Measurements from ENCODE around the gene SLC41A3. TPM values are rescaled to one million over a fixed set of nuclear protein-coding genes. Genes with fewer than 3 reads are reported as not detected.
"Not testable (repeated sequence)": the region's sequence is repeated elsewhere in the genome, so short reads cannot be mapped to it uniquely, and the experiment has no call there.

The SLC41A3 gene
- total and polyA plus RNA-seq, 2 of the 8 experiments (the other 6 are each of a cell fraction or from before 2014, with no cell fraction given) = 30.2 to 56.4 TPM

GRCh38 chr3:125957020-125957419, 126.9 kb downstream of the SLC41A3 start:
- H3K23ac ChIP-seq (ENCODE audit: insufficient read length); H4K8ac ChIP-seq (ENCODE audit: extremely low read depth, insufficient read depth, low read length); H3K4me2 ChIP-seq (ENCODE audit: insufficient read depth in 1 of 2, low read depth in 2 of 2, low read length in 2 of 2); H2BK20ac ChIP-seq (ENCODE audit: low read length); H3K9me3 ChIP-seq (ENCODE audit: insufficient read depth in 2 of 2, low read depth in 1 of 2, low read length in 1 of 2); H4K5ac ChIP-seq (ENCODE audit: insufficient read length, low read depth, low read length); H3K4ac ChIP-seq (replicated peaks; ENCODE audit: insufficient read length, low read depth, low read length); H3K36me3 ChIP-seq (ENCODE audit: control insufficient read depth in 2 of 4, insufficient read depth in 4 of 4, low read length in 3 of 4); POLR2A ChIA-PET (ENCODE audit: partially characterized antibody); H3K9ac ChIP-seq (replicated peaks in 1 of 4; ENCODE audit: extremely low read depth in 1 of 4, low read depth in 3 of 4, low read length in 3 of 4); DNase-seq (ENCODE audit: low read depth in 1 of 2, low spot score in 2 of 2); H2BK5ac ChIP-seq (ENCODE audit: low read depth, low read length); H3K27me3 ChIP-seq (replicated peaks in 1 of 4; ENCODE audit: control insufficient read depth in 3 of 4, extremely low read depth in 1 of 4, insufficient read depth in 3 of 4, low read length in 3 of 4); H3K23me2 ChIP-seq (ENCODE audit: low read depth, low read length); H2AFZ ChIP-seq (ENCODE audit: low read length); H4K20me1 ChIP-seq (replicated peaks in 1 of 2; ENCODE audit: control insufficient read depth in 1 of 2, insufficient read depth in 2 of 2, low read length in 2 of 2); H2BK12ac ChIP-seq (ENCODE audit: low read depth, low read length); H3K27ac ChIP-seq (ENCODE audit: low read depth, low read length); H3K4me3 ChIP-seq (ENCODE audit: extremely low read depth in 1 of 4, insufficient read depth in 2 of 4, low read depth in 3 of 4, low read length in 4 of 4); H2BK15ac ChIP-seq (ENCODE audit: low read length); H3K14ac ChIP-seq (ENCODE audit: insufficient read length); H3K79me1 ChIP-seq (ENCODE audit: low read depth, low read length); H3K18ac ChIP-seq (ENCODE audit: extremely low read depth, low read length); H2BK120ac ChIP-seq (replicated peaks; ENCODE audit: low read depth, low read length); H4K91ac ChIP-seq (replicated peaks; ENCODE audit: insufficient read length, low read length); H2AK5ac ChIP-seq (ENCODE audit: low read depth, low read length); H3K56ac ChIP-seq (replicated peaks; ENCODE audit: insufficient read length, low read depth, low read length); H3K79me2 ChIP-seq (ENCODE audit: control insufficient read depth in 1 of 2, insufficient read depth in 2 of 2, low read length in 2 of 2); H3K4me1 ChIP-seq (replicated peaks in 1 of 4; ENCODE audit: control insufficient read depth in 3 of 4, insufficient read depth in 4 of 4, low read length in 3 of 4); FAIRE-seq: not testable (repeated sequence)
- CTCF ChIA-PET (ENCODE audit: partially characterized antibody) = interaction anchor here (0.9 kb wide), 1 partner anchor 28 kb away, joined by 4 read pairs; no protein-coding TSS in a partner anchor
- whole genome bisulfite sequencing, 2 experiments (ENCODE audit: extremely low coverage in 1 of 2, insufficient coverage in 1 of 2, insufficient read length in 1 of 2, insufficient replicate concordance in 2 of 2, low coverage in 1 of 2, low lambda C conversion rate in 2 of 2, missing lambda C conversion rate in 1 of 2) = 92% methylated on average over 4 of the region's 4 CpGs; no CpG with 5 or more reads in 1 of the 2 experiments

Small RNA genes lying within 50 kb of the gene (small RNA-seq; reads per million reads assigned to genes)
- not detected for gene AC092903.1 (ENCODE audit: insufficient read depth)

Other genes starting within 250 kb of the SLC41A3 start
- 0.36 TPM in 1 of 2 replicates, not detected in the other for gene ROPN1B, start 114.9 kb downstream of the SLC41A3 start, total RNA-seq (2021; fragmentation: NEBNext Ultra II Directional; extraction: Animal tissue kit (Norgen Biotek cat#: 25700))
- 0.09 and 0.30 TPM in 2 replicates for gene ROPN1B, start 114.9 kb downstream of the SLC41A3 start, polyA plus RNA-seq (2011; rRNA removed)
- 1.6 TPM in 2 replicates for gene ALDH1L1, start 96.5 kb upstream of the SLC41A3 start, total RNA-seq (2021; fragmentation: NEBNext Ultra II Directional; extraction: Animal tissue kit (Norgen Biotek cat#: 25700))
- 0.98 and 1.6 TPM in 2 replicates for gene ALDH1L1, start 96.5 kb upstream of the SLC41A3 start, polyA plus RNA-seq (2011; rRNA removed)